ENCODE measurements around the gene NOX5.

Gene NOX5

DNA sequence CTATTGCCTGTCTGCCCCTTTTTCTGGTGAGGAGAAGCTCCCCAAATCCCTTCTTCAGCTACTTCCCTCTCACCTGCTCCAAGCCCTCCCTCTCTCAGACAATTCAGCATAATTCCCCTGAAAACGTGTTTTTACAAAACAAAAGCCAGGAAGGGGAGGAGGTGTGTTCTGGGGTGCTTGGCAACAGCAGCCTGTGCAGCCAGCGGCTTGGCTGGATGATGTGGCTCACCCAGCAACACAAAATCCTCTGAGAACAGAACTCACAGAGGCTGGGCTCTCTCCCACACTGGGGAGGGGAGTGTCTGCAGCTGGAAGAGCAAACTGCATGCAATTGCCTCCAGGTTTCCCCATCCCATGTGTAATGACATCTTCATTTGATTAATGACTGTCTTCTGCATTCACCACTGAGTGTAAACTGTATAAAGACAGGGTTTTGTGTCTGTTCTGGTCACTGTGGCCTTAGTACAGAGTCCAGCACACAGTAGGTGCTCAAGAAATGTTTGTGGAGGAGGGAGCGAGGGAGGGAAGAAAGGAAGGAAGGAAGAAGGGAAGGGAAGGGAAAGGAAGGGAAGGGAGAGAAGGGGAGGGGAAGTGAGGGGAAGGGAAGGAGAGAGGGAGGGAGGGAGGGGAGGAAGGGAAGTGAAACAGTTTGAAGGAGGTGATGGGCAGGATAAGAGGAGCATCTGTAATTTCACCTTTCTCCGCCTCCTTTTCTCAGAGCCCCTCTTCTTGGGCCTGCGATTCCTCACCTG, 75.9 kb downstream of the NOX5 start:
- peak; percentile 5 for DNase-seq (ENCODE audit: low read depth, low spot score)
- TF ChIP-seq, protein P1, sequence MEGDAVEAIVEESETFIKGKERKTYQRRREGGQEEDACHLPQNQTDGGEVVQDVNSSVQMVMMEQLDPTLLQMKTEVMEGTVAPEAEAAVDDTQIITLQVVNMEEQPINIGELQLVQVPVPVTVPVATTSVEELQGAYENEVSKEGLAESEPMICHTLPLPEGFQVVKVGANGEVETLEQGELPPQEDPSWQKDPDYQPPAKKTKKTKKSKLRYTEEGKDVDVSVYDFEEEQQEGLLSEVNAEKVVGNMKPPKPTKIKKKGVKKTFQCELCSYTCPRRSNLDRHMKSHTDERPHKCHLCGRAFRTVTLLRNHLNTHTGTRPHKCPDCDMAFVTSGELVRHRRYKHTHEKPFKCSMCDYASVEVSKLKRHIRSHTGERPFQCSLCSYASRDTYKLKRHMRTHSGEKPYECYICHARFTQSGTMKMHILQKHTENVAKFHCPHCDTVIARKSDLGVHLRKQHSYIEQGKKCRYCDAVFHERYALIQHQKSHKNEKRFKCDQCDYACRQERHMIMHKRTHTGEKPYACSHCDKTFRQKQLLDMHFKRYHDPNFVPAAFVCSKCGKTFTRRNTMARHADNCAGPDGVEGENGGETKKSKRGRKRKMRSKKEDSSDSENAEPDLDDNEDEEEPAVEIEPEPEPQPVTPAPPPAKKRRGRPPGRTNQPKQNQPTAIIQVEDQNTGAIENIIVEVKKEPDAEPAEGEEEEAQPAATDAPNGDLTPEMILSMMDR (IDR thresholded peaks at IDR 0.05; ENCODE audit: low read depth, low read length), result no peak
- in situ Hi-C loops (cut with HindIII; ENCODE audit: low sequenced_read_pairs), result no loop called here
- H3K4me3 ChIP-seq (ENCODE audit: low read depth, low read length), result no peak overlapping the region

DNA sequence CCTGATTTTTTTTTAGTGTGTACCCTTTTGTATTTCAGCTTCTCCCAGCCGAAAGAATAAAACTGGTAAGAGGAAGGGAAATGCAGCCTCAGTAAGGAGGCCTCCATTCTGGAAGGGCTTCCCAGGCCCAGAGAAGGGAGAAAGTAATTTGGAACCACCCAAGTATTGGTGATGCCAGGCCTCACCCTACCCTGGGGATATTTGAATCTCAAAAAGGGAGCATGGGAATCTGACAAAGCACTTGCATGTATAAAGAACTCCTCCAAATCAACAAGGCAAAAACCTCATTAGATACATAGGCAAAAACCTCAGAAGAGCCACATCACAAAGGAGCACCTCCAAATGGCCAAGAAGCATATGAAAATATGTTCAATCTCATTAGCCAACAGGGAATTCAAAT, 77.2 kb downstream of the NOX5 start:
- no peak for DNase-seq (ENCODE audit: low read depth, low spot score)
- H3K4me3 ChIP-seq (ENCODE audit: low read depth, low read length), result no peak overlapping the region
- in situ Hi-C loops (cut with HindIII; ENCODE audit: low sequenced_read_pairs), result no loop called here
- TF ChIP-seq, protein P1 (IDR thresholded peaks at IDR 0.05; ENCODE audit: low read depth, low read length), result no peak

DNA sequence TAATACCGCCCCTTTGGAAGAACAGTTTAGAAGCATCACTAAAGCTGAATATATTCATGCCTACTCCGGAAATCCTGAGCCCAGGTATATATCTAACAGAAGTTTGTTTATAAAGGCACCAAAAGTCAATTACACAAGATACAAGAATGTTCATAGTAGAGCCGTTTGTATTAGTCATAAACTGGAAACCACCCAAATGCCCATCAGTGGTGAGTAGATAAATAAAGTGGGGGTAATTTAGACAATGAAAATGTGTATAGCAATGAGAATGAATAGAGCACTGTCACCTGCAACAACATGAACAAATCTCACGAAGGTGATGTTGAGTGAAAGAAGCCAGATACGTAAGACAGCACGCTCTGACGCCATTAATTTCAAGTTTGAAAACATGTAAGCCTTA, 77.7 kb downstream of the NOX5 start:
- no peak overlapping the region for H3K4me3 ChIP-seq (ENCODE audit: low read depth, low read length)
- DNase-seq (ENCODE audit: low read depth, low spot score), result peak; percentile 45
- in situ Hi-C loops (cut with HindIII; ENCODE audit: low sequenced_read_pairs), result no loop called here
- TF ChIP-seq, protein P1 (IDR thresholded peaks at IDR 0.05; ENCODE audit: low read depth, low read length), result no peak

DNA sequence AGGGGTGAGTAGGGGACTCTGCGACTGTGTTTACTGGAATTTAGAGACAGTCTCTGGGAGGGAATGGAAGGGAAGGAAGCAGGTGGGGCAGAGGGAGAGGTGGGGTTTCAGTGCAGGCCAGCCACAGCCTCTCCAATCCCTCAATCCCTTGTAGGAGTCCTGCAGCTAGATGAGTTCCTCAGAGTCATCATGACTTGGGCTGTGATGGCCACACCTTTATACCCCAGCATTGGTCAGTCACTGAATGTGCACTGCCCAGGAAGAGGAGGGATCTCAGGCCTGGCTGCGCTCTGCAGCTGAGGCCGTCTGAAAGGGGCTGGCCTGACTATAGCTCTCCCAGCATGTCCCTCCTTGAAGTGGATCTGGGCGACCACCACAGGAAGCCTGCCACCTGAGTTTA, 78.6 kb downstream of the NOX5 start:
- H3K4me3 ChIP-seq (ENCODE audit: low read depth, low read length), result no peak overlapping the region
- DNase-seq (ENCODE audit: low read depth, low spot score), result peak; percentile 13
- TF ChIP-seq, protein P1 (IDR thresholded peaks at IDR 0.05; ENCODE audit: low read depth, low read length), result no peak
- in situ Hi-C loops (cut with HindIII; ENCODE audit: low sequenced_read_pairs), result no loop called here

DNA sequence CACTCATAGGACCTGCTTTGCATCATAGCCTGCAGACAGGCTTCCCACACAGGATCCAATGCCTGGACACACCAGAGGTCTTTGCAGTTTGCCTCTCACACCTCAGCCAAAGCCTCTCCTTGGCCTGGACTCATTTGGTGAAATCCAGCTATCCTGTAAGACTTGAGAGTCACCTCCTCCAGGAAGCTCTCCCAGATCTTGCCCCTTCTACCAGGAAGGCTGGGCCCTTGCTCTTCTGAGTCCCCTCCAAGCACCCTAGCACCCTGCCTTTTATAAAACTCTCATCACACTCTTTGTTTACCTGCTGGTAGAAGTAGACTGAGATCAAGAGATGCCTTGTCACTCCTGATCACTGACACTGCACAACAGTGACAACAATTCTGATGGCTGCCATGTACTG, 79.1 kb downstream of the NOX5 start:
- TF ChIP-seq, protein P1 (IDR thresholded peaks at IDR 0.05; ENCODE audit: low read depth, low read length), result no peak
- H3K4me3 ChIP-seq (ENCODE audit: low read depth, low read length), result no peak overlapping the region
- DNase-seq (ENCODE audit: low read depth, low spot score), result no peak
- in situ Hi-C loops (cut with HindIII; ENCODE audit: low sequenced_read_pairs), result no loop called here

DNA sequence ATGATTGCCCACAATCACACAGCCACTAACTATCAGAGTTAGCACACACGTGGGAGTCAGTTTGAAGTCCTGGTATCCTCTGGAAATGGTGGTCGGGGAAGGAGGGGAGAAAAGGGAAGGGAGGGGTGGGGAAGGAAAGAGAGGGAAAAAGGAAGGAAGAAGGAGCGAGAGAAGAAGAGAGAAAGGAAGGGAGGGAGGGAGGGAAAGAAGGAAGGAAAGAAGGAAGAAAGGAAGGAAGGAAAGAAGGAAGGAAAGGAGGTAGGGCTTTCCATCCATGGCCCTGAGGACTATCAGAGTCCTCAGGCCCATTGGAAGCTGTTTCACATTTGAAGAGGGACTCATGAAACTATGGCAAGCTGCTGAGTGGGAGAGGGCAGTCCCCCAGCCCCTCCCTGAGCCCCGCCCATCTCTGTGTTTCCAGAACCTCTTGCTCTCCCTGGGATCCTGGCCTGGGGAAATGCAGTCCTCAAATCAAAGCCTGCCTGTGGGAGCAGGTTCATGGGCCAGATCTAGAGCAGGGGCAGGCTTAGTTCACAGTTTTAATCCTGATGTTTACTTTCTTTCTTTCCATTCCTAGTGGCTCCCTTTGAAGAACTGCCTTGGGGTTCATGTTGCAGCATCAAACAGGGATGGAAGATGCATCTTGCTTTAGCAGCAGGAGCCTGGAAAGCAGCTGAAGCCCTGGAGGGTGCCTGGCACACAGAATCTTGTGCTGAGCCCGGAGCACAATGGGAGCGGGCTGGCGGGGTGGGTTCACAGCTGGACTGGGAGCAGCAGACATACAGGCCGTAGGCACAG, 79.8 kb downstream of the NOX5 start:
- in situ Hi-C loops (cut with HindIII; ENCODE audit: low sequenced_read_pairs), result no loop called here
- TF ChIP-seq, protein P1 (IDR thresholded peaks at IDR 0.05; ENCODE audit: low read depth, low read length), result no peak
- no peak for DNase-seq (ENCODE audit: low read depth, low spot score)
- H3K4me3 ChIP-seq (ENCODE audit: low read depth, low read length), result no peak overlapping the region
